Body of pancreas (tissue), 4 donors: Measurements from ENCODE around the gene ACKR3. TPM values are rescaled to one million over a fixed set of nuclear protein-coding genes. Genes with fewer than 3 reads are reported as not detected.

Source experiments
- ATAC-seq: fragments of 150-250 bp; one replicate; pipeline ENCODE4 v1.9.1; 2016
- DNase-seq, 4 donors: peaks; one replicate each; pipeline ENCODE4 v3.0.0-alpha.2; 2019
- H3K27ac ChIP-seq, 4 donors: fragments of 200-600 bp; sonication (generic); 1 replicate in 3 of 4; 2 replicates in 1 of 4; pipeline versions ENCODE4 v1.5.1 to v1.6.1; 2016 to 2019; ENCODE audit warnings: mild to moderate bottlenecking in 1 of 4, mixed read lengths in 1 of 4, moderate library complexity in 1 of 4
- H3K27me3 ChIP-seq, 2 donors: fragments of 200-600 bp; sonication (generic); one replicate each; pipeline ENCODE4 v1.6.0; 2016; ENCODE audit warnings: mild to moderate bottlenecking in 1 of 2
- H3K36me3 ChIP-seq, 2 donors: fragments of 200-600 bp; sonication (generic); replicated peaks in 1 of 2; 2 replicates each; pipeline ENCODE4 v1.5.1; 2016; ENCODE audit warnings: low read depth in 2 of 2; ENCODE audit not compliant: insufficient read depth in 1 of 2
- H3K4me1 ChIP-seq: fragments of 200-600 bp; sonication (generic); one replicate; pipeline ENCODE4 v1.6.0; 2016
- H3K4me3 ChIP-seq, 2 donors: fragments of 200-600 bp; sonication (generic); 1 replicate in 1 of 2; 2 replicates in 1 of 2; pipeline ENCODE4 v1.5.1; 2016 to 2019
- H3K9me3 ChIP-seq, 3 donors: fragments of 200-600 bp; sonication (generic); 1 replicate in 2 of 3; 2 replicates in 1 of 3; pipeline ENCODE4 v1.5.1; 2016
- POLR2A ChIP-seq, 3 donors: fragments of 450-650 bp; IDR thresholded peaks; one replicate each; pipeline ENCODE4 v1.6.1; 2016; ENCODE audit warnings: antibody characterized with exemption in 3 of 3, mild to moderate bottlenecking in 2 of 3
- WGBS, 2 donors: methylation state at CpG; one replicate each; pipeline ENCODE4 v1.1.5; 2017; 5-methylcytosine and 5-hydroxymethylcytosine counted together
- intact Hi-C: fragments of 100-400 bp; cut with DNase I; formaldehyde crosslinking; loops from one replicate; pipeline ENCODE4 v1.15.1; 2023
- total RNA-seq, 2 donors: library from RNA; depleted of rRNA; stranded (reverse); fragments of >200 nt; gene quantifications; one replicate each; pipeline ENCODE4 v1.1.0, GENCODE V29; 2016
- TF ChIP-seq, protein P1 (sequence below), 7 experiments: fragments of 450-650 bp in 4 of 7; fragments of 200-600 bp in 3 of 7; sonication (generic) in 3 of 7; IDR thresholded peaks; one replicate each; pipeline ENCODE4 v1.5.1; 2016 to 2019; ENCODE audit warnings: antibody characterized with exemption in 7 of 7

The ACKR3 gene
- total RNA-seq, 2 donors from 2014 or later: 10.4 to 18.1 TPM

DNA sequence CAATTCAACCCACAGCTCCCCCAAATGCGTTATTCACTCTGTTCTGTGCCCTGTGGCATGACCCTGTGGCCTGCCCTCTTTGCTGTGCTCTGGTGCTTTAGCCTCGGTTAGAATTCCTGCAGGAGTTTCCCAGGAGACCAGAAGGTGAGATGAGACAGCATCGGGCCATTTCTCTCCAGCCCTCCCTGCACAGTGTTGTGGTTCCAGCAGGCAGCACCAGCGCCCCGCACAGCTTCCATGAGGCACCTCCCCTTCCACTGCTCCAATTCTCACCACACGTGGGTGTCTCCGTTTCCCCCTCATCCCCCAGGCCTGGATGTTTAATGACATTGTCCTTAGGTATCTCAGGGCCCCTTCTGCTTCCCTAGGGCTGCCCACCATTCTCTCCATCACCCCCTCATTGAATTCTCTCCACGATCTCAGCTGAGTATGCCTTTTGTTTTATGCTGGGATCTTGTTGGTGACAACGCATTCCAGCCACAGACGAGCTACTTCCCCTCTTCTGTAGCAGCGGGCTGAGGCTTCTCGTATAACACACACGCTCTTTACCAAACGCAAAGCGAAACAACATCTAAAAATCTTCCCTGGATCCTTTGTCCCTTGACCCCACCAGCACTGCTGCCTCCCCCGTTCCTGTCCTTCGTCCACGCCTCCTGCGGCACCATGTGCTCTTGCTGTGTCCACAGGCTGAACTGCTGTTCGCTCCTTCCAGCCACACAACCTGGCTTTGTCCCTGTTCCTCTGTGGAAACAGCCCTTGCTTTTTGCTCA lies 35.1 kb downstream of the ACKR3 start:
- Histone ChIP-seq H3K27me3 (no peaks in the 10 kb centered on the region), H3K27ac (no peak overlapping the region), H3K36me3 (no peaks in the 10 kb centered on the region), H3K4me1 (peaks cover 25% of the 10 kb centered on the region), H3K9me3 (no peaks in the 10 kb centered on the region), H3K4me3 (no peak overlapping the region)
- TF ChIP-seq POLR2A (IDR thresholded peaks at IDR 0.05): no peak
- TF ChIP-seq, protein P1, sequence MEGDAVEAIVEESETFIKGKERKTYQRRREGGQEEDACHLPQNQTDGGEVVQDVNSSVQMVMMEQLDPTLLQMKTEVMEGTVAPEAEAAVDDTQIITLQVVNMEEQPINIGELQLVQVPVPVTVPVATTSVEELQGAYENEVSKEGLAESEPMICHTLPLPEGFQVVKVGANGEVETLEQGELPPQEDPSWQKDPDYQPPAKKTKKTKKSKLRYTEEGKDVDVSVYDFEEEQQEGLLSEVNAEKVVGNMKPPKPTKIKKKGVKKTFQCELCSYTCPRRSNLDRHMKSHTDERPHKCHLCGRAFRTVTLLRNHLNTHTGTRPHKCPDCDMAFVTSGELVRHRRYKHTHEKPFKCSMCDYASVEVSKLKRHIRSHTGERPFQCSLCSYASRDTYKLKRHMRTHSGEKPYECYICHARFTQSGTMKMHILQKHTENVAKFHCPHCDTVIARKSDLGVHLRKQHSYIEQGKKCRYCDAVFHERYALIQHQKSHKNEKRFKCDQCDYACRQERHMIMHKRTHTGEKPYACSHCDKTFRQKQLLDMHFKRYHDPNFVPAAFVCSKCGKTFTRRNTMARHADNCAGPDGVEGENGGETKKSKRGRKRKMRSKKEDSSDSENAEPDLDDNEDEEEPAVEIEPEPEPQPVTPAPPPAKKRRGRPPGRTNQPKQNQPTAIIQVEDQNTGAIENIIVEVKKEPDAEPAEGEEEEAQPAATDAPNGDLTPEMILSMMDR (IDR thresholded peaks at IDR 0.05): no peak
- DNase-seq (no peak), ATAC-seq (no peak)
- intact Hi-C loops: no loop called here
- 77 to 91% methylated on average over 20 of the region's 20 CpGs for WGBS, 2 donors

DNA sequence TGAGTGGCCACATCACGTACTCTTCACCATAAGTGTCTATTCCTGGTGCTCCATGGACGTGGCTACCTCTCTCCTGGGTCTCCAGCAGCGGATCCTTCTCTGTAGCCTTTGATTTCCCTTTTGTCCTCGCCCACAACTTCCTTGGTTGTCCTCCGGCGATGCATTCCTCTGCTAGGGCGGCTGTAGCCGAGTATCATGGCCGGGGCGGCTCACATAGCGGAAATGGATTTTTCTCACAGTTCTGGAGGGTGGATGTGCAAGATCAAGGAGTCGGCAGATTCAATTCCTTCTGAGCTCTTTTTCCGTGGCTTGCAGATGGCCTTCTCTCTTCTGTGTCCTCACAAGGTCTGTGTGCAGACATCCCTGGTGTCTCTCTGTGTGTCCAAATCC lies 35.7 kb downstream of the ACKR3 start:
- Histone ChIP-seq H3K4me1 (peaks cover 25% of the 10 kb centered on the region), H3K9me3 (no peaks in the 10 kb centered on the region), H3K27me3 (no peaks in the 10 kb centered on the region), H3K4me3 (no peak overlapping the region), H3K36me3 (no peaks in the 10 kb centered on the region), H3K27ac (no peak overlapping the region)
- ATAC-seq (no peak), DNase-seq (no peak)
- intact Hi-C loops: no loop called here
- TF ChIP-seq, protein P1 (IDR thresholded peaks at IDR 0.05): no peak
- TF ChIP-seq POLR2A (IDR thresholded peaks at IDR 0.05): no peak
- 92 to 96% methylated on average over 13 of the region's 13 CpGs for WGBS, 2 donors

DNA sequence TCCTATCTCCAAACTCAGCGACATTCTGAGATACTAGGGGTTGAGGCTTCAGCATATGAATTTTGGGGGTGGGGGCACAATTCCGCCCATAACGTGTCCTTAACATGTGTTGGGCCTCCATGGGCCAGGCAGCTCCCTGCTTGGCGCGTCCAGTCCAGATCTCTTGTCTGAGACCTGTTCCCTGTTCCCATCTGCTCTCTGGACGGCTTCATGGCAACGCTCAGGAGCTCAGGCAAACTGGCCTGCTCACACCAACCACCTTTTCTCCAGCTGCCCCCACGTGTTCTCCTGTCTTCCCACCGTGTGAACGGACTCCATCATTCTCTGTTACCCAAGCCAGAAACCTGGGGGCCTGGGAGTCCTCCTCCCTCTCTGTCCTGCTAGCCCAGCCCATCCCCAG lies 36.4 kb downstream of the ACKR3 start:
- H3K27ac ChIP-seq: no peak overlapping the region
- no peak overlapping the region for H3K4me3 ChIP-seq
- H3K9me3 ChIP-seq: no peaks in the 10 kb centered on the region
- intact Hi-C loops: no loop called here
- 92 to 97% methylated on average over 10 of the region's 10 CpGs for WGBS, 2 donors
- H3K4me1 ChIP-seq: peaks cover 25% of the 10 kb centered on the region
- DNase-seq: no peak
- no peak for ATAC-seq
- TF ChIP-seq, protein P1 (IDR thresholded peaks at IDR 0.05): no peak
- TF ChIP-seq POLR2A (IDR thresholded peaks at IDR 0.05): no peak
- no peaks in the 10 kb centered on the region for H3K27me3 ChIP-seq
- H3K36me3 ChIP-seq: no peaks in the 10 kb centered on the region

DNA sequence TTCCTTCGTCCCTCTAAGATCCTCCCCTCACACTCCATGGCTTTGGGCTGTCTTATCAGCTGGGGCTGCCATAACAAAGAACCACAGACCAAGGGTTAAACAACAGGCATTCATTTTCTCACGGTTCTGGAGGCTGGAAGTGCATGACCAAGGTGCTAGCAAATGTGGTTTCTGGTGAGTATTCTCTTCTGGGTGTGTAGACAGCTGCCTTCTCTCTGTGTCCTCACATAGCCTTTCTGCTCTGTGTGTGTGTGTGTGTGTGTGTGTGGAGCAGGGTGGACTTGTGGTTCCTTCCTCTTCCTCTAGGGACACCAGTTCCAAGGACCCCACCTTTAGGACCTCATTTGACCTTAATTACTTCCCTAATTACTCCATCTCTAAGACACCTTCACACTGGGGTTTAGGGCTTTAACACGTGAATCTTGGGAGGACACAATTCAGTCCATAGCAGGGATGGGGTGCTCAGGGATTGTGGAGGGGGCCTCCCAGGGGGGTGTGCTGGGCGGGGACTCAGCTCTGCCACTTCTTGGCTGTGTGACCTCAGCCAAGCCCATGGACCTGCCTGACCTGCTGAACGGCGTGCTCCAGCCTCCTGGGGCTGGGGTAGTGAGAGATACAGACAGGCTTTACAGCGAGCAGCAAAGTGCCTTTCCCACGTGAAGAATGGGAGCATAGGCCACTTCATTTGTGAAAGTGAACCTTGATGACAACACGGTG lies 38.0 kb downstream of the ACKR3 start:
- Histone ChIP-seq H3K4me1 (peaks cover 28% of the 10 kb centered on the region), H3K4me3 (no peak overlapping the region), H3K27me3 (no peaks in the 10 kb centered on the region), H3K36me3 (no peaks in the 10 kb centered on the region), H3K27ac (peak overlapping the region; percentile 10 to 76 (median 72)), H3K9me3 (no peaks in the 10 kb centered on the region)
- 37 to 40% methylated on average over 9 of the region's 9 CpGs for WGBS, 2 donors
- intact Hi-C loops: no loop called here
- peak in 1 of 3 donors; percentile 29 for TF ChIP-seq POLR2A (IDR thresholded peaks at IDR 0.05)
- TF ChIP-seq, protein P1 (IDR thresholded peaks at IDR 0.05): peak in 6 of 7 experiments; percentile 13 to 86 (median 64)
- ATAC-seq (peak; percentile 97), DNase-seq (peak; percentile 71 to 89 (median 79))
